Stimulated activated CD8-positive, alpha-beta memory T cell treated with anti-CD3 and anti-CD28 coated beads, Interleukin-15, amount 100 ng/mL, for 1 hour (primary cell): ENCODE data around the gene NOS1AP.

Source experiments
- DNase-seq: peaks from one replicate; pipeline ENCODE4 v3.0.0-alpha.2; 2020; ENCODE audit warnings: low read depth

The NOS1AP gene

DNA sequence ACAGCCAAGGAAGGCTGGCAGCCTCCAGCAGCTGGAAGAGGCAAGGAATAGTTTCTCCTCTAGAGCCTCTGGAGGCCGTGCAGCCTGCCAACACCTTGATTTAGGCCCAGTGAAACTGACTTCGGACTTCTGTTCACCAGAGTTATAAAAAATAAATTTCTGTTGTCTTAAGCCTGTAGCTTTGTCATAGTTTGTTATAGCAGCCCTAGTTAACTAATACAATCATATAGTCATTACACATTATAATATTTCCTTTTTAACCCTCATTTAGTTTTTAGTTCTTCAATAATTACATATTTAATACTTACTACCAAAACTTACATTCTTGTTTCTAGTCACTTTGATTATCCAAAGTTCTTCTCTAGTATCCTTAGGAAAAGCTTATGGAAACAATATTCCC lies 20.3 kb downstream of the NOS1AP start:
- no peak for DNase-seq

- no peak for DNase-seq
Observed at GRCh38 chr1:162090378-162090777, 20.9 kb downstream of the NOS1AP start.

DNA sequence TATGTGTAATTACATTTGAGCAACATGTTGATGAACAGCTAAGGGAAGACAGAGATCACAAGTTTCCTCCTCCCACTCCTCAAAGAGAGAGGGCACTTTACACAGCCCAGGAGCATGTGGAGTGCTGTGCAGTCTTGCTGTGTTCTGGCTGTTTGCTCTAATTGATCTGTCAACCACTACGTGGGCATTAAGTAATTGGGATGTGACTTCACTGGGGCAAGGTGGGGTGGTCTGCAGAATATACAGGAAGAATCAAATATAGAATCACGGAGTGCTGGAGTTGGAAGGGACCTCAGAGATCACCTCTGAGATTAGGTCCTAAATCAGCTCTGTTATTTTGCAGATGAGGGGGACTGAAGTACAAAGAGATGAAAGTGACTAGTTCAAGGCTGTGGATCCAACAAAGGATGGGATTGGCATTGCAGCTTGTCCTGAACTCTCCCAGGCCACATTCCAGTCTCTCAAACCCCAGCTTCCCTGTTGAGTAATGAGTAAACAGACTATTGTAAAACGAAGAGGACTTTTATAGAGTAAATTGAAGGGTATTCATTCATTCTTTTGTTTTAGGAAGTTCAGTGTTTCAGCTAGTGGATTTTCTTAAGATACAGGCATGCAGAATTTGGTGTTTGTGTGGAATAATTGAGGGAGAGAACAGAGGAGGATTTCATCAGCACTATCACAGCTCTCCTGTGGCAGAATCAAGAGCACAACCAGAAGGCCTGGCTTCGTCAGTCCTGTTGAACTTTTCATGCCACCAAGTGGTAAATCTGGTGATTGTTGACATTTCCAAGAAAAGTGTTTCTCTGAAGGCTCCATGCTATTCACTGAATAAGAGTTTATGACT lies 22.4 kb downstream of the NOS1AP start:
- DNase-seq, result no peak

DNA sequence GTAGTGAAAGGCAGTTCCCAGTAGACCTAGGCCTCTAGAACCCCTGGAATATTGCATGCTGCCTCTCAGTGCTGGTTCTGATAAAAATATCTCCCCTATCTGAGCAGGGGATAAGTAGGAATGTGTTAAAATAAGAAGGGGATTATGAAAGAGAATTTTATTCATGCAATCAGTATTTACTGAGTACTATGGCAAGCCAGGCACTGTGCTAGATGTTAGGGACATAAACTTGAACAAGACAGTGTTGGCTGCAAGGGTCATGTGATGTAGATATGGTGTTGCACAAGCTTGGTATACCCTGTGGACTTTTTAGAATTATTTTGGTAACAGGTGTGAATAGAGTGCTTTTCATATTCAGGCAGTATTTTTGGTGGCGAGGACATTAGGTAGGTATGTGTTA lies 23.6 kb downstream of the NOS1AP start:
- DNase-seq, result no peak

DNA sequence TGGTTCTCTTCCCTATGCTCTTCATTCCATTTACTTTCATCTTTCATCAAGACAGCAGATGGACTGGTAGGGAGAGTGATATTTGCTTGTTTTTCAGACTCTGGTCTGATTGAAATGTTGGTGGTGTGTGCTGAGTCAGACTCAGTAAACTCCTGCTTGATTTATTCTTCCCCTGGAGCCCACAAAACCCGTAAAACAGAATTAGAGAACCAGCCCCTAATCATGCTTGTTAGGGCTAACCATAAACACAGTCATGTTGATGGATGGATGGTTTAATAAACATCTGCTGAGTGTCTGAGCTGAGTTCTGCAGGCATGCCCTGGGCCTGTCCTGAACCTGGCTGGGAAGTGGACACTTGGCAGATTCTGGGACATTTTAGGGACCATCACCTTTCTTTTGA lies 24.8 kb downstream of the NOS1AP start:
- DNase-seq, result no peak

GRCh38 chr1:162094723-162095122 lies 25.2 kb downstream of the NOS1AP start:
- DNase-seq, result no peak

DNA sequence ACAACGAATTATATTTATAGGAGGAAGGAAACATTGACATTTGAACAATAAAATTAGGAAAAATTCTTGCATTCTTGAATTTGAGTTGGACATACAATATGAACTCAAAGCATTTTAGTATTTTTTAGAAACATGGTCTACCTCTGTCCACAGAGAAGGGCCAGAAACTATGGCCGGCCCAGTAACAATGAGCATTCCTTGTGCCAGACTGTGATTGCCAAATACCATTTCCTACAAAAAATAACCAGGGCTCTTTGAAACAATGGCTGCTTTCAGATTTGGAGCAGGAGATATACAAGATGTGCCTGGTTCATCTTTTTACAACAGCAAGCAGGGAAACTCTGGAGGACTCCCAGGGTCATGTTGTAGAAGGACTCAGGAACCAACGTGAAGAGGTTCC lies 38.4 kb downstream of the NOS1AP start:
- DNase-seq, result no peak

DNA sequence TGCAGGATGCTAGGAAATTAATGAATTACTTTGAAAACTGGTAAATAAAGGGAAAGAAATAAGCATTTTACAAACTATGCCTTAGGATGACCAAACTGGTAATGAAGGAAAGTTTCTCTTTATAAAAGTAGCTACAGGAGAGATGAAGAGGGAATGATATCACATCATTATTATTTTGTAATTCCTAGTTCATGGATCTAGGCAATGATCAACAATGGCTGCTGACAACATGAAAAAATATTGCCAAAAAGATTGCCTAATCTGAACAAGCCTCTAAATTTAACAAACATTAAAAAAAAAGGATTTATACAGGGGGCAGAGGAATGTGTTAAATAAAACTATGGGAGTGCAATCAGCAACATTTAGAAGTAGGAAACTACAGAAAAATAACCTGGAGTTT lies 38.9 kb downstream of the NOS1AP start:
- DNase-seq, result no peak

- DNase-seq, result no peak
Observed at GRCh38 chr1:162110910-162111309, 41.4 kb downstream of the NOS1AP start.

DNA sequence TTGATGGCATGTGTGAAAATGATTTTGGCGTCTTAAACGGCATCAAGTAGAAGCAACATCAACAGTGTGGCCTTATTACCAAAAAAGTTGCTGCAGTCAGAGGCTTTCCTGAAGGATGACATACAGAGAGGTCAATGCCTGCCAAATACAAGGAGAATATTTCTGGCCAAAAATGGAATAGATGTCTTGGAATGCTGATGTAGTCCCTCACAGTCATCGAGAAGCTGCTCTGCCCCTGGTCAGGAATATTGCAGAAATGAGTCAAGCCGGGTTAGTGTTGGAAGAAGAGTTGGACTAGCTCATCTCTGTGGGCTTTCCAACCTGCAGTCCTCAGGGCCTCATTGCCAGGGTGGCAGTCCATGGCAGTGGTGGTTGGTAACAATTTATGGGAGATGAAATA lies 42.1 kb downstream of the NOS1AP start:
- DNase-seq, result no peak

DNA sequence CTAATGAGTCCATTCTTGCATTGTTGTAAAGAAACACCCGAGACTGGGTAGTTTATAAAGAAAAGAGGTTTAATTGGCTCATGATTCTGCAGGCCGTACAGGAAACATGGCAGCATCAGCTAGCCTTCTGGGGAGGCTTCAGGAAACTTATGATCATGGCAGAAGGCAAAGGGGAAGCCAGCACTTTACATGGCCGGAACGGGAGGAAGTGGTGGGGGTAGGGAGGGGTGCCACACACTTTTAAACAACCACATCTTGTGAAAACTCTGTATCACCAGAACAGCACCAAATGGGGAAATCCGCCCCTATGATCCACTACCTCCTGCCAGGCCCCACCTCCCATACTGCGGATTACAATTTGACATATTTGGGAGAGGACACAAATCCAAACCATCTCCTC lies 43.9 kb downstream of the NOS1AP start:
- DNase-seq, result no peak

GRCh38 chr1:162117039-162117774 lies 47.7 kb downstream of the NOS1AP start:
- no peak for DNase-seq

GRCh38 chr1:162118063-162118462 lies 48.6 kb downstream of the NOS1AP start:
- no peak for DNase-seq

DNA sequence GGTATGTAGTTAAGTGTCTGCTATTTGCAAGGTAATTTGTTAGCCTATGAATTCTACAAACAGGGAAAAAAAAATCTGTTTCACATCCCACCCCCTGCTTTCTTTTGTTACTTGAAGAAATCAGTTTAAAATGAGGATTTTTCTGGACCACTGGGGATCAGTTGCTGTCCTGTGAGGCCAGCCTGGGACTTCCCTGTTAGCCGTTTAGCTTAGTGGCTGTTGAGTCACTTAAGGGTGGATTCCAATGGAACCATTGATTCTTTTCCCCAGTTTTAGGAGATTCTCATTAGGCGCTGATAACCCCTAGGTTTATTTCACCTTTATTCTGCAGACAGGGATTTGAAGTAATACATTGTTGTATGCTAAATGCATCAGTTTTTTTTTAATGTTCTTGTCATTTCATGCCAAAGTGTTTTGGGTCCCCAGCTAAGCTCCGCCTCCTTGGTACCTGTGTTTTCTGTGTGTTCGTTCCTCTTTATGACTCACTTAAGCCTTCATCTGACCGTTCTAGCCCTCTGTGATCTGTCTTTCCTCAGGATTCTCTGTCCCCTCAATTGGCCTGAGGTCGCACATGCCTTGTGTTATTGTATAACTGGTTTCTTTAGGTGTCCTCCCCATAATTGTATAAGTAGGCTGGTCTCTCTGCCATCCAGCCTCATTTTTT lies 59.3 kb downstream of the NOS1AP start:
- DNase-seq, result no peak

GRCh38 chr1:162130308-162130707 lies 60.8 kb downstream of the NOS1AP start:
- DNase-seq, result no peak

DNA sequence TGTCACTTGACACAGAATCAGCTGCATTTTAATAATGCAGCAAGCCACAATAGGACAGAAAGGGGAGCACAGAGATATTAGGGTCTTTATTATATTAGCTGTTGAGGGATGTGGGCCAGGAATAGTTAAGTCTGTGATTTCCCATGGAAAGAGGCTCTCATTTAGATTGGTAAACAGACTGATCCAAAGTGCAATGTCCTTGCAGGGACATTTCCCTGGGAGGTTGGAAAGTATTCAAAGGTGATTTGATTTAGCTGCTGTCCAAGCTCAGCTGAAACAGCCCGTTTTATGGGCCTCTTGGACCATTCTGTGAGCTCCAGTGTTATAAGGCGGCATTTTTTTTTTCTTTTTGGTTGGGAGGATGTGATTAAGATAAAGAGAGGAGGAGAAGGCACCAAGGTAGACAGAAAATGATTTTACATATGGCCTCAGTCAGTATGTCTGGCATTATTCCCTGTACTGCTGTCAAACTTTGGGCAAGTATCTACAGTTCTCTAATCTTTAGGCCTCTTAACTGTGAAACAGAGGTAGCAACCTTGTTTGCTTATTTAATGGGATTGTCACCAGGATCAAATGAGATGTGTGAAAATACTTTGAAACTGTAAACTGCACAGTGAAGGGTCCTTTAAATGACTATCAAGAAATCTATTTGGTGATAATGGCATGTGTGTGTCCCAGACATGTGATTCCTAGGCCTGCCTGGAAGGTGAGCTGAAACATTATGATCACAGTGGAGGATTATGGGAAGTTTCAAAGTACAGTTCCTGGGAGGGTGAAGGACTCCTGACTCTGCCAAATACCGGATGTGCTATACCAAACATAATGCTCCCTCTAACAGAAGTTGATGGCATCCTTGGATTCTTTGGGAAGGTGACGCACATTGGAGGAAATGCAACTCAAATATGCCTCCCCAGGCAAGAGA lies 62.2 kb downstream of the NOS1AP start:
- DNase-seq, result no peak

GRCh38 chr1:162133566-162133965 lies 64.1 kb downstream of the NOS1AP start:
- DNase-seq, result no peak

DNA sequence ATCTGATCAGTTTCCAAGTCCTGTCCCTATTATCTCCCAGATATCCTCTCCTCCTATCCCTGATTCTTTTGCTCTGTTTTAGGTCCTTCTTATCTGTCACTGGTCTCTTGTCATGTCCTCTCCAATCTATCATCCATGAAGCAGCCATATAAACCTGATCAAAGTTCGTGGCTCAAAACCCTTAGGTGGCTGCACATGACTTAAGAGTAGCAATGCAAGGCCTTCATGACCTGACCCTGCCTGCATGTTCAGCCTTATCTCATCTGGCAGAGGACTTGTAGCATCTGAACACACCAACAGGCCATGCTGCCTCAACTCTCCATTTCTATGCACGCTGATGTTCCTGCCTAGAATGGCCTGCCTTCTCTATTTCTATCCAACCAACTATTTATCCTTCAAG lies 65.2 kb downstream of the NOS1AP start:
- DNase-seq, result no peak

DNA sequence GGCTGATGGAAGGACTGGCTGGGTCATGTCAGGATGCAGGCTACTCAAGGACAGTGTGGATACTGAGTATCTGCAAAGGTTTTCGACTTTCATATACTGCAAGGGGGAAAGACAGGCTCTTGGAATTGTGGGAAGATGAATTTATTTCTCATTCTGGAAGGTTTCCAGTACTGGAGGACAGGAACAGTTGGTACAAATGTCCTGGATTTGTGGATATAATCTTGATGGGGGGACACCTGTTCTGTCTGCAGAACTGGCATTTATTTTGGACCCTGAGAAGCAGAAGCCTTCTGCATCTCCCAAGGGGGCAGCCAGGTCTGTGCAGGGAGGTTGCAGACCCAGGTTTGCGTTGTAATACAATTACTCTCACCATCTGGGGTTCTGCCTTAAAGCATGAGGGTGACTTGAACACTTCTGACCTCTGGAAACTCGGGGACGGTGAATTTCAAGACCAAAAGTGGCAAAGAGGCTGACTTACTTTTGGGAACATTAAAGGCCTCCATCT lies 65.8 kb downstream of the NOS1AP start:
- no peak for DNase-seq

GRCh38 chr1:162136760-162137159 lies 67.3 kb downstream of the NOS1AP start:
- no peak for DNase-seq

DNA sequence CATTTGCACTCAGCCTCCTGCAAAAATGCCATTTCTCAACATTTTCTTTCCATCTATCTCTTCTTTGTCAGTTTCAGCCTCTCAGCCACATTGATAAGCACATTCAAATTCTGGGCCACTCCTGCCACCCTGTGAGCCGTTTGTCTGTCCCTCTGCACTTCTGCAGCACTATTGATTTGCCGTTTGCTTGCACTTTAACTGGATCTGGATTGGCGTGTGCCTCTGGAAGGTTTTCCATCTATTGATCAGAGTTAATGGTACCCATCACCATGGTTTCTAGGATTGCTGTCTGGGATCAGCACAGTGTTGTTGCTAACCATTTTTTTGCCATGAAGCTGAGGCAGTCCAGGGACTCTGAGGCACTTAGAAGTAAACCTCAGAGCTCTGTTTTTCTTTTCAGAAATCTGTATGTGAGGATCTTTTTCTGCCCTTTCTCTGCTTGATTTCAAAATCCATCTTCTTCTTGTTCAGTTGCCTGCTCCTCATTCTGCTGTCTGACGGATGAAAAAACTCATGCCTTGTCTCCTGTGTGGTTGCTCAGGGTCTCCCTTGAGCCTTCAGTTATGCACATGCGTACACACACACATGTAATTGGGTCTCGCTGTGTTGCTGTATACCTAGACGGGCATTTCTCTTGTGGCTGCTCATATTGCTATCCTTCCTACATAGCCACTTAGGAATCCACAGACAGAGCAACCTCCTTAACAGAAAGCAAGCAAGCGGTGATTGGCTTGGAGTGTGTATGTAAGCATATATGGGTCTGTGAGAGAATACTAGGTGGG lies 67.9 kb downstream of the NOS1AP start:
- DNase-seq, result no peak
